ENCODE data around the gene IFI27L1.
A peak's percentile ranks its signal among the peaks of the same experiment; 100 is the strongest.

IFI27L1 gene

GRCh38 chr14:94080621-94081385 is at the start of gene IFI27L1, which contains the start of gene DDX24:
TSS of gene IFI27L1 (plus strand) at chr14:94081310. CDS start at chr14:94096938, 15,628 bp downstream.
TSS of gene DDX24 (minus strand) at chr14:94081202. CDS start at chr14:94079742, 1,460 bp downstream.
- DNase-seq, result peak; percentile 96

GRCh38 chr14:94031883-94032279 is 49.2 kb upstream of the IFI27L1 start:
- no peak for DNase-seq

GRCh38 chr14:94034886-94035285 is 46.2 kb upstream of the IFI27L1 start:
- DNase-seq, result no peak

- DNase-seq, result peak; percentile 77
These were observed 44.6 kb upstream of the IFI27L1 start for GRCh38 chr14:94036313-94037167.

GRCh38 chr14:94037954-94038353 is 43.2 kb upstream of the IFI27L1 start:
- no peak for DNase-seq

GRCh38 chr14:94038510-94038909 is 42.6 kb upstream of the IFI27L1 start:
- no peak for DNase-seq

GRCh38 chr14:94038921-94039629 is 42.0 kb upstream of the IFI27L1 start:
- DNase-seq, result no peak

GRCh38 chr14:94040247-94040646 is 40.9 kb upstream of the IFI27L1 start:
- no peak for DNase-seq

GRCh38 chr14:94040796-94041195 is 40.3 kb upstream of the IFI27L1 start:
- no peak for DNase-seq

- no peak for DNase-seq
These were observed 39.4 kb upstream of the IFI27L1 start for GRCh38 chr14:94041551-94042346.

- DNase-seq, result no peak
These were observed 38.5 kb upstream of the IFI27L1 start for GRCh38 chr14:94042433-94043091.

GRCh38 chr14:94043111-94043755 is 37.9 kb upstream of the IFI27L1 start:
- no peak for DNase-seq

GRCh38 chr14:94043756-94044475 is 37.2 kb upstream of the IFI27L1 start:
- no peak for DNase-seq

- no peak for DNase-seq
These were observed 36.5 kb upstream of the IFI27L1 start for GRCh38 chr14:94044476-94045091.

GRCh38 chr14:94045101-94045500 is 36.0 kb upstream of the IFI27L1 start:
- DNase-seq, result no peak

GRCh38 chr14:94045563-94046345 is 35.4 kb upstream of the IFI27L1 start:
- no peak for DNase-seq

- DNase-seq, result no peak
These were observed 34.3 kb upstream of the IFI27L1 start for GRCh38 chr14:94046696-94047250.

- DNase-seq, result no peak
These were observed 33.5 kb upstream of the IFI27L1 start for GRCh38 chr14:94047581-94047980.
